Coronary artery (tissue), 2 donors: ENCODE measurements around the gene TMEM179B.
A peak's percentile ranks its signal among the peaks of the same experiment; 100 is the strongest.
"Not testable (repeated sequence)": the region's sequence is repeated elsewhere in the genome, so short reads cannot be mapped to it uniquely, and the experiment has no call there.

Experiments
- DNase-seq: peaks from one replicate; pipeline ENCODE4 v3.0.0-alpha.2; 2017; ENCODE audit warnings: low spot score
- H3K27ac ChIP-seq, 2 donors: fragments of 200-600 bp; sonication (generic); one replicate each; pipeline ENCODE4 v1.5.1; 2016 to 2019
- H3K4me3 ChIP-seq: fragments of 200-600 bp; sonication (generic); 2 replicates; pipeline ENCODE4 v1.5.1; 2016; ENCODE audit warnings: mild to moderate bottlenecking, moderate library complexity
- TF ChIP-seq, protein P1 (sequence below): fragments of 200-600 bp; sonication (generic); IDR thresholded peaks from one replicate; pipeline ENCODE4 v1.5.1; 2019; ENCODE audit warnings: antibody characterized with exemption

Gene TMEM179B, protein sequence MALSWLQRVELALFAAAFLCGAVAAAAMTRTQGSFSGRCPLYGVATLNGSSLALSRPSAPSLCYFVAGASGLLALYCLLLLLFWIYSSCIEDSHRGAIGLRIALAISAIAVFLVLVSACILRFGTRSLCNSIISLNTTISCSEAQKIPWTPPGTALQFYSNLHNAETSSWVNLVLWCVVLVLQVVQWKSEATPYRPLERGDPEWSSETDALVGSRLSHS

DNA sequence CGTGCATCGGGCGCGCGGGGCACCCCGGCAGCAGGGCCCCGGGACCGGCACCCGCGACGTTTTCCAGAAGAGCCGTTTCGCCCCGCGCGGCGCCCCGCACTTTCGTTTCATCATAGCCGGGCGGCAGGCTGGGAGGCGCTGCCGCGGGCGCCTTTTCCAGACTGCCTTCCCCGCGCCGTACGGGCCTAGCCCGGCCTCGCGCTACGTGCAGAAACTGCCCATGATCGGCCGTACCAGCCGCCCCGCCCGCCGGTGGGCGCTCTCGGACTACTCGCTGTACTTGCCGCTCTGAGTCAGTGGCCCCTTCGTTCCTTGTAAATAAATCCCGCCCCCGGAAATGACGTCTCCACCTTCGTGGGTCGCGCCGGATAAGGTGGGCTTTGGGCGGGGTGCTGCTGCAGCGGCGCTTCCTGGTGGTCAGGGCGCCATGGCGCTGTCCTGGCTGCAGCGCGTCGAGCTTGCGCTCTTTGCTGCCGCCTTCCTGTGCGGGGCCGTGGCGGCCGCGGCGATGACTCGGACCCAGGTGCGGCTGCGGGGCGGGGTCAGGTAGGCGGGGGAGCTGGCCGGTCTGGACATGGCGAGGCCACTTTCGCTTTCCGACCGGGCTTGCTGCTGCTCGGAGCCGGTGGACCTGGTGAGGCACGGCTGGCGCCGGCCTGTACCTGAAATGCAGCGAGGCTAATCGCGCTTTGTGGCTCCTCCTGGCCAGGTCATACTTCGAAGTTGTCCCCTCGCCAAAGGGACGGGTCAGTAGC lies at the start of gene TMEM179B:
TSS of gene TMEM179B (plus strand) at position 398 of the 755 bp plus-strand sequence. CDS start at position 428, 30 bp downstream.
- Histone ChIP-seq H3K27ac (peak within 1 kb of the TSS; percentile 91 to 99), H3K4me3 (peak within 1 kb of the TSS; percentile 98)
- TF ChIP-seq, protein P1, sequence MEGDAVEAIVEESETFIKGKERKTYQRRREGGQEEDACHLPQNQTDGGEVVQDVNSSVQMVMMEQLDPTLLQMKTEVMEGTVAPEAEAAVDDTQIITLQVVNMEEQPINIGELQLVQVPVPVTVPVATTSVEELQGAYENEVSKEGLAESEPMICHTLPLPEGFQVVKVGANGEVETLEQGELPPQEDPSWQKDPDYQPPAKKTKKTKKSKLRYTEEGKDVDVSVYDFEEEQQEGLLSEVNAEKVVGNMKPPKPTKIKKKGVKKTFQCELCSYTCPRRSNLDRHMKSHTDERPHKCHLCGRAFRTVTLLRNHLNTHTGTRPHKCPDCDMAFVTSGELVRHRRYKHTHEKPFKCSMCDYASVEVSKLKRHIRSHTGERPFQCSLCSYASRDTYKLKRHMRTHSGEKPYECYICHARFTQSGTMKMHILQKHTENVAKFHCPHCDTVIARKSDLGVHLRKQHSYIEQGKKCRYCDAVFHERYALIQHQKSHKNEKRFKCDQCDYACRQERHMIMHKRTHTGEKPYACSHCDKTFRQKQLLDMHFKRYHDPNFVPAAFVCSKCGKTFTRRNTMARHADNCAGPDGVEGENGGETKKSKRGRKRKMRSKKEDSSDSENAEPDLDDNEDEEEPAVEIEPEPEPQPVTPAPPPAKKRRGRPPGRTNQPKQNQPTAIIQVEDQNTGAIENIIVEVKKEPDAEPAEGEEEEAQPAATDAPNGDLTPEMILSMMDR = no peak
- peak; percentile 98 for DNase-seq

DNA sequence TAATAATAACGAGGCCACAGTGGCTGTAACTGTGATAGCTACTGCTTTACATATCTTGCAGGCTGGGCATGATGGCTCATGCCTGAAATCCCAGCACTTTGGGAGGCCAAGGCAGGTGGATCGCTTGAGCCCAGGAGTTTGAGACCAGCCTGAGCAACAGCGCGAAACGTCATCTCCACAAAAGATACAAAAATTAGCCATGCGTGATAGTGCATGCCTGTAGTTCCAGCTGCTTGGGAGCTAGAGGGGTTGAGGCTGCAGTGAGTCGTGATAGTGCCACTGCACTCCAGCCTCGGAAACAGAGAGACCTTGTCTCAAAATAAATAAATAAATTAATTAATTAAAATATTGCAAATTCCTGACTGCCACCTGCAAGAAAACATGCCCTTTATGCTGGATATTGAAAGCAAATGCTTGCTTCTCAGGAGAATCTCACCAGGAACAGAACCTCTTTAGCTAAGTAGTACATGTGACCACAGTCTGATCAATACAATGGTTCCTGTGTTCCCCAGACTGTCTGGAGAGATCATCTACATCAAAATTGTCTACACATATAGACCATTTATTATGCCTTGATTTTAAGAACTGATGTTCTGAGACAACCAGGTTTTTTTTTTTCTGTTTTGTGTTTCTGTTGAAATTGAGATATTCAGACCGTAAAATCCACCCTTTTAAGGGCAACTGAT lies 39.6 kb upstream of the TMEM179B start:
- Histone ChIP-seq H3K4me3 (no peak overlapping the region), H3K27ac (no peak overlapping the region)
- DNase-seq = no peak

DNA sequence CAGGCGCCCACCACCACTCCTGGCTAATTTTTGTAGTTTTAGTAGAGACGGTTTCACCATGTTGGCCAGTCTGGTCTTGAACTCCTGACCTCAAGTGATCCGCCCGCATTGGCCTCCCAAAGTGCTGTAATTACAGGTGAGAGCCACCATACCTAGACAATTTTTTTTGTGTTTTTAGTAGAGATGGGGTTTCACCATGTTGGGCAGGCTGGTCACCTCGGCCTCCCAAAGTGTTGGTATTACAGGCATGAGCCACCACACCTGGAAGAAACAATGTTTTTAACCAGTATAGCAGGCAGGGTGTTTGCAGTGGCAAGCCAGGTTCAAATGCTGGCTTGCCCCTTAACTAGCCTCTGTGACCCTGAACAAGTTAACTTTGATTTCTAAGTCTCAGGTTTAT lies 37.3 kb upstream of the TMEM179B start:
- not testable (repeated sequence) for H3K4me3 ChIP-seq, DNase-seq, H3K27ac ChIP-seq

More for the DNA sequence above, 39.6 kb upstream of the TMEM179B start:
- TF ChIP-seq, protein P1 = no peak

DNA sequence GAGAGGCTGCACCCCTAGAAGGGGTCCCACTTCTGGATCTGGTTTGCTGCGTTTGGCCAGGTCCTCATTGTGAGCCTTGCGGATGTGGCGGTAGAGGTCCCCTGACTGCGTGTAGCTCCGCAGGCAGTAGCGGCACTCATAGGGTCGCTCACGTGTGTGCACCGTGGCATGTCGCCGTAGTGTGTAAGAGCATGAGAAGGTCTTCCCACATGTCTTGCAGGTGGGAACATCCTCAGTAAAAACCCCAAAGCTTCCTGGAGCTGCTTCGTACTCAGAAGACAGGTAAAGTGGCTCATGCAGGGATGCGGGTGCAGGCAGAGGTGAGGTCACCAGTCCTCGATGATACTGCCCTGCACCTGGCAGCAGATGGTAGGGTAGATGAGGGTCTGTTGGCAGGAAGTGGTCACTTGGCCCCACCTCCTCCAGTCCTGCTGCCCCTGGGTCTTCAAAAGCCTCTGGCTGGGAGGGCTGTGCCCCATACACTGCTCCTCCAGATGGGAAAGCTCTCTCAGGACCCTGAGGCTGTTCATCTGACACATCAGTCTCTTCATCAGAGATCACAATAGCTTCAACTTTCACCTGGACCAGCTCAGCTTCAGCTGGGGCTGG lies 34.9 kb upstream of the TMEM179B start:
- H3K27ac ChIP-seq = no peak overlapping the region

DNA sequence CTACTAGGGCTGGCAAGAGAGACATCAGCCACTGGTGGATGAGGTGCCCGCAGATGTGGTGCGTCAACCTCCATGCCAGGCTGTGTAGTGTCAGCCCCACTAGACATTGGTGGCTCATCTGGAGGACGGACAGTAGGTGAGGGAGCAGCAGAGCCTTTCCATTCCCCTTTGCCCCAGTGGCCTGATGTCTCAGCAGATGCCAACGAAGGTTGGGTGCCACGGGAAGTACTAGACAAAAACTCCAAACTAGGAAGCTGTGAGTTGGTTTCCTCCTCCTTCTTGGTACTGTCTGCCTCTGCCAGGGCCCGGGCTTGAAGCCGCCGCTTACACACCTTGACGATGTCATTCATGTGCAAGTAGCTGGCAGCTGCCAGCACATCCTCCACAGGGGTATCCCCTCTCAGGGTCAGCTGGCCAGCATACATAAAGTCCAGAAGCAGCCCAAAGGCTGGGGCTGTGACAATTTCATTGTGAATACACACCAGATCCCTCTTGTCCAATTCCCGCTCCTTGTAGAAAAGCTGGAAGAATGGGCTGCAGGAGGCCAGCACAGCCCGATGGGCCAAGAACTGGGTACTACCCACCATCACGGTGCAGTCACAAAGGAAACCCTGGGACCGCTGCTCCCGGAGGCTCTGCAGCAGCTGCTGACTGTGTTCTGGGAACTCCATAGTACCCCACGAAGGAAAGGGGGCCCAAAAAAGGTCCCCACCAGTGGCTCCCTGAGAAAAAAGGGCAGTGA lies 34.0 kb upstream of the TMEM179B start:
- Histone ChIP-seq H3K27ac (peak overlapping the region; percentile 91 to 99), H3K4me3 (peak overlapping the region; percentile 92)
- no peak for DNase-seq
- TF ChIP-seq, protein P1 = no peak

More for the DNA sequence above, 34.9 kb upstream of the TMEM179B start:
- no peak overlapping the region for H3K4me3 ChIP-seq
- TF ChIP-seq, protein P1 = no peak
- no peak for DNase-seq

DNA sequence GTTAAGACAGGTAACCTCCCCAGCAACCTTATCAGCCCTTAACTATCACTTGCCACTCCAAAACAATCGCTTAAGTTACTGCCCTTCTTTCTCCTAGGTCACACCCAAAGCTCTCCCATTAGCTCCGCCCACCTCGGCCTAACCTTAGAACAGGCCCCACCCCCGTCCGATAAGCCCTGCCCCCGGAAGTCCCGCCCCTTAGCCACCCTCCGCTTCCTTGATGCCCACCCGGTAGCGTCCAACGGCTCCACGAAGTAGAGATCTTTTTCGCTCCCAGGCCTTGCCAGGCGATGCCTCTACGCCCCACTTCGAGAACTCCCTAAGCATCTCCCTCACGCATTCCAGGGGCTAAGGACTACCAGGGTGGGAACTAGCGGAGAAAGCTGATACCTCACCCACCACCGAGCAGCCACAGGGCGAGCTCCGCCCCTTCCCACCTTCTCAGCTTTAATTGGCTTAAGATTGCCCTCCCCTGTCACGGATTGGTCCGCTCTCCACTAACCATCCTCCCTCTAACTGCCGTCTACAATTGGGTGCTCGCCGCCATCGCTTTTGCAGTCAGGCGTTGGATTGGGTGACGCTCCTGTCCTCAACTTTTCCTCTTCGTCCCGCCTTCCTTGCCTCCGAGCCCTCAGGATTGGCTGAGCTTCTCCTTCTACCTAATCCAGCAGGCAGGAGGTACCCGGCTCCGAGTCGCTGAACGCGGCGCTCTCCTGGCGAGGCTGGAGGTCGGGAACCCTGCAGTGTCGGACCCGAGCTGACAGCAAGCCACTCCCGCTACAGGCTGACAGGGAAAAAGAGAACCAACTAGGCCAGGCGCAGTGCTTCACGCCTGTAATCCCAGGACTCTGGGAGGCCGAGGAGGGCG lies 33.2 kb upstream of the TMEM179B start, which contains the start of gene ZBTB3:
TSS of gene ZBTB3 (minus strand) at position 425 of the 868 bp plus-strand sequence. CDS start 496 bp downstream, outside the sequence.
- TF ChIP-seq, protein P1 = no peak
- peak within 1 kb of the TSS; percentile 92 for H3K4me3 ChIP-seq
- H3K27ac ChIP-seq = peak within 1 kb of the TSS; percentile 91 to 99
- DNase-seq = peak; percentile 98
